ENCODE data around the gene HLA-DQA1. TPM values are rescaled to one million over a fixed set of nuclear protein-coding genes. Genes with fewer than 3 reads are reported as not detected.
"Not testable (repeated sequence)": the region's sequence is repeated elsewhere in the genome, so short reads cannot be mapped to it uniquely, and the experiment has no call there.

Gene HLA-DQA1
- total RNA-seq, 1 donor from 2014 or later = 30.1 TPM

GRCh38 chr6:32622545-32623401 is 14.4 kb upstream of the HLA-DQA1 start:
- no peak for DNase-seq (ENCODE audit: low spot score)

- no peak for DNase-seq (ENCODE audit: low spot score)
Measured at GRCh38 chr6:32623693-32624092, 13.5 kb upstream of the HLA-DQA1 start.

- DNase-seq (ENCODE audit: low spot score) = no peak
Measured at GRCh38 chr6:32624565-32624964, 12.6 kb upstream of the HLA-DQA1 start.

GRCh38 chr6:32625137-32625536 is 12.1 kb upstream of the HLA-DQA1 start:
- no peak for DNase-seq (ENCODE audit: low spot score)

GRCh38 chr6:32627249-32627648 is 10.0 kb upstream of the HLA-DQA1 start:
- DNase-seq (ENCODE audit: low spot score) = no peak

GRCh38 chr6:32627831-32628230 is 9.4 kb upstream of the HLA-DQA1 start:
- no peak for DNase-seq (ENCODE audit: low spot score)

- not testable (repeated sequence) for DNase-seq (ENCODE audit: low spot score)
Measured at GRCh38 chr6:32629793-32630192, 7.4 kb upstream of the HLA-DQA1 start.

GRCh38 chr6:32635526-32636123 is 1.6 kb upstream of the HLA-DQA1 start:
- DNase-seq (ENCODE audit: low spot score) = no peak

- DNase-seq (ENCODE audit: low spot score) = no peak
Measured at GRCh38 chr6:32637883-32638282, 677 bp downstream of the HLA-DQA1 start.

GRCh38 chr6:32638532-32639219 is 1.5 kb downstream of the HLA-DQA1 start:
- DNase-seq (ENCODE audit: low spot score) = no peak

- no peak for DNase-seq (ENCODE audit: low spot score)
Measured at GRCh38 chr6:32639440-32640394, 2.5 kb downstream of the HLA-DQA1 start.

- DNase-seq (ENCODE audit: low spot score) = no peak
Measured at GRCh38 chr6:32641122-32641521, 3.9 kb downstream of the HLA-DQA1 start.

- DNase-seq (ENCODE audit: low spot score) = not testable (repeated sequence)
Measured at GRCh38 chr6:32641785-32642719, 4.8 kb downstream of the HLA-DQA1 start.

- DNase-seq (ENCODE audit: low spot score) = no peak
Measured at GRCh38 chr6:32642720-32643106, 5.5 kb downstream of the HLA-DQA1 start.

- DNase-seq (ENCODE audit: low spot score) = no peak
Measured at GRCh38 chr6:32643904-32644303, 6.7 kb downstream of the HLA-DQA1 start.

GRCh38 chr6:32645047-32645703 is 8.0 kb downstream of the HLA-DQA1 start:
- no peak for DNase-seq (ENCODE audit: low spot score)

- DNase-seq (ENCODE audit: low spot score) = no peak
Measured at GRCh38 chr6:32655203-32655710, 18.1 kb downstream of the HLA-DQA1 start.

- not testable (repeated sequence) for DNase-seq (ENCODE audit: low spot score)
Measured at GRCh38 chr6:32657329-32657728, 20.1 kb downstream of the HLA-DQA1 start.

GRCh38 chr6:32657819-32658218 is 20.6 kb downstream of the HLA-DQA1 start:
- DNase-seq (ENCODE audit: low spot score) = not testable (repeated sequence)
